Activated T-cell treated with anti-CD3 and anti-CD28 coated beads, Interleukin-2, amount 50 U/mL, for 4 hours (primary cell): ENCODE results near the gene TUBGCP6. TPM values are rescaled to one million over a fixed set of nuclear protein-coding genes. Genes with fewer than 3 reads are reported as not detected.

Source experiments
- ATAC-seq, 2 donors: fragments of 200-7000 bp; cut with Tn5 transposase; one replicate each; pipeline ENCODE4 v1.10.0; 2021
- DNase-seq: peaks from one replicate; pipeline ENCODE4 v3.0.0-alpha.2; 2020
- H3K27me3 Mint-ChIP-seq: one replicate; pipeline ENCODE4 v1.8.0; 2021; ENCODE audit warnings: low read depth, mixed read lengths
- H3K36me3 Mint-ChIP-seq: one replicate; pipeline ENCODE4 v1.8.0; 2022; ENCODE audit warnings: mixed read lengths; ENCODE audit not compliant: insufficient read depth
- H3K4me1 Mint-ChIP-seq: one replicate; pipeline ENCODE4 v1.8.0; 2021; ENCODE audit warnings: low read depth, mixed read lengths
- H3K4me3 Mint-ChIP-seq: one replicate; pipeline ENCODE4 v1.8.0; 2021; ENCODE audit warnings: mild to moderate bottlenecking, moderate library complexity, mixed read lengths
- H3K9me3 Mint-ChIP-seq: one replicate; pipeline ENCODE4 v1.8.0; 2021; ENCODE audit warnings: mixed read lengths
- total RNA-seq, 3 donors: library from RNA; stranded (reverse); gene quantifications; one replicate each; pipeline ENCODE4 v1.2.1, GENCODE V29; 2021

Gene TUBGCP6
- total RNA-seq, 3 donors from 2014 or later: 44.5 to 50.6 (median 48.3) TPM

DNA sequence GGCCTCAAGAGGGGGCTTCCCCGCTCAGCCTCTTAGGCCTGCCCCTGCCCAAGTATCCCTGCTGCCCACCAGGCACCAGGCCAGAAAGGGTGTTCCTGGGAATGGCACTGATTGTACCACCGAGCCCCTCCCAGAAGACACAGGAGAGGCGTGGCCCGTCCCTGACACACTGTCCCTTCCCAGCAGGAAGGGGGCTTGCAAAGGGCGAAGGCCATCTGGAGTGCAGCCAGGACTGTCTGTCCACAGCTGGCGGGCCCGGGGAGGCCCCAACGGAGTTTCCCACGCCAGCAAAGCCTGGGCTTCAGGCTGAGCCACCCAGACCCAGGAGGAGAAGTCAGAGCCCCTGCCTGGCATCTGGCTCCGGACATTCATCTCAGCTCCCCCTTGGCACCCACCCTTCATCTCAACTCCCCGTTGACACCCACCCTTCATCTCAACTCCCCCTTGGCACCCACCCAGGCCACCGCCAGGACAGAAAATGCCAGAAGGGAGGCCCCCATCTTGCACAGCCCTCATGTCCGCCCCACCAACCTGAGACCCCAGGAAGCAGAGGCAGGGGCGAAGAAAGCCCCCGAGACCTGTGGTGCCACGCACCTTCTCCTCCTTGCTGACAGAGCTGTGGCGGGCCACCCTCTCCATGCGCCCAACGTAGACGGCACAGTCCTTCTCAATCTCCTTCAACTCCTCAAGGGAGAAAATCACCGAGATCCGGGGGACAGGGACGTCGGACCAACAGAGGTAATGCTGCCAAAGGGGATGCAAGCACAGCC, 19.4 kb downstream of the TUBGCP6 start:
- no peaks in the 10 kb centered on the region for H3K27me3 Mint-ChIP-seq
- H3K36me3 Mint-ChIP-seq: peaks cover 25% of the 10 kb centered on the region
- H3K9me3 Mint-ChIP-seq: no peaks in the 10 kb centered on the region
- H3K4me3 Mint-ChIP-seq: no peak overlapping the region
- no peaks in the 10 kb centered on the region for H3K4me1 Mint-ChIP-seq
- ATAC-seq: no peak
- DNase-seq: no peak

DNA sequence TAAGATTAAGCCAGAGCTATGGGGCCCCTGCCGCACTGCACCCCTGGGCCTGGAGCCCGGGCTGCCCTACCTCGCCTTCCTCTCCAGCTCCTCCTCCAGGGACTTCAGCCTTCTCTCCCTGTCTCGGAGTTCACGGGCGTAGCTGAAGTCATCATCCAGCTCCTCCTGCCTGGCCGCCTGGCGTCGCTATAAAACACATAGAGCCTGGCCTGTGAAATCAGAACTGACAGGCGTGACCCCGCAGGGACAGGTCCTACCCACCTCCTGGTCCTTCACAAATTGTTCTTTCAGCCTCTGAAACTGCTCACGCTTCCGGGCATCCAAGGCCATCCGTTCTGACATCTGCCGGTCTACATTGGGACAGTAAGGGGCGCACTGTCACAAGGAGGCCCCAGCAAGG, 20.8 kb downstream of the TUBGCP6 start:
- DNase-seq (no peak), ATAC-seq (no peak)
- Mint-ChIP-seq H3K4me1 (no peaks in the 10 kb centered on the region), H3K4me3 (no peak overlapping the region), H3K9me3 (no peaks in the 10 kb centered on the region), H3K27me3 (no peaks in the 10 kb centered on the region), H3K36me3 (peaks cover 21% of the 10 kb centered on the region)

GRCh38 chr22:50222508-50222907, 22.3 kb downstream of the TUBGCP6 start:
- Mint-ChIP-seq H3K36me3 (peaks cover 21% of the 10 kb centered on the region), H3K27me3 (no peaks in the 10 kb centered on the region)

DNA sequence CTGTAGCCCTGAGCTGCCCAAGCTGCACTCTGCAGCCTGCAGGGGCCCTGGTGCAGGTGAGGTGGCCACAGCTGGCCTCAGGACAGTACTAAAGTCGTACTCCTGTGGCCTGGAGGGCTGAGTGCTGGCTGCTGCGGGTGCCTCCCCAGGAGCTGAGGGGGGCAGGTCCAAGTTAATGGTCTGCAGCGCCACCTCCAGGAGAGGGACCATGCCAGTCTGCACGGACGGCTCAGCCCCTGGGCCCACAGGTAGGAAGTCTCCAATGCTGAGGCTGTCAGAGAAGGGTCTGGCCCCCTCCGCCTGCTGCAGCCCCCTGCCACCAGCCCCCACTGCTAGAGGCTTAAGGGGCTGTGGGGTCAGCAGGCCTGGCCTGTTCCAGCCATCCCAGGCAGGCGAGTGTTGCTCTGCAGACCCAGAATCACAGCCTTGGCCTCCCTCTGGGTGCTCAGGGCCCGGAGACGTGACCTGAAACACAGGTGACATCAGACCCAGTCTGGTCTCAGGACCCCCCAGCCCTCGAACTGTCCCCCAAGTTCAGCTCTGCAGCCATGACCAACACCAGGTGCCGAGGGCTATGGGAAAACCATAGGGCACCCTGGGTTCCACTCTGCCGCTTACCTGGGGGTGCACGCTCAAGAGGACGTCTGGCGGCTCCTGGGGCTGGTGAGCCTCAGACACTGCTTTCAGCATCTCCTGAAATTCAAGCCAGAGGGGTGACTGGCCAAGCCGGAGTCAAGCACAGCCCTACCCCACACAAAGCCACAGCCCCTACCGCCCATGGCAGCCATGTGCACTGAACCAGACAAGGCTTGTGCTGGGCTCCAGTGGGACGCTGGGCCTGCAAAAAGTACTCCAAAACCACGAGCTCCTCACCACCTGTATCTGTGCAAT, 23.2 kb downstream of the TUBGCP6 start:
- no peak overlapping the region for H3K4me3 Mint-ChIP-seq
- no peaks in the 10 kb centered on the region for H3K9me3 Mint-ChIP-seq
- H3K27me3 Mint-ChIP-seq: no peaks in the 10 kb centered on the region
- peaks cover 21% of the 10 kb centered on the region for H3K36me3 Mint-ChIP-seq
- no peaks in the 10 kb centered on the region for H3K4me1 Mint-ChIP-seq
- DNase-seq (no peak), ATAC-seq (no peak)

More at GRCh38 chr22:50222508-50222907, 22.3 kb downstream of the TUBGCP6 start:
- DNase-seq: no peak
- no peaks in the 10 kb centered on the region for H3K9me3 Mint-ChIP-seq
- ATAC-seq: no peak
- no peak overlapping the region for H3K4me3 Mint-ChIP-seq
- no peaks in the 10 kb centered on the region for H3K4me1 Mint-ChIP-seq

DNA sequence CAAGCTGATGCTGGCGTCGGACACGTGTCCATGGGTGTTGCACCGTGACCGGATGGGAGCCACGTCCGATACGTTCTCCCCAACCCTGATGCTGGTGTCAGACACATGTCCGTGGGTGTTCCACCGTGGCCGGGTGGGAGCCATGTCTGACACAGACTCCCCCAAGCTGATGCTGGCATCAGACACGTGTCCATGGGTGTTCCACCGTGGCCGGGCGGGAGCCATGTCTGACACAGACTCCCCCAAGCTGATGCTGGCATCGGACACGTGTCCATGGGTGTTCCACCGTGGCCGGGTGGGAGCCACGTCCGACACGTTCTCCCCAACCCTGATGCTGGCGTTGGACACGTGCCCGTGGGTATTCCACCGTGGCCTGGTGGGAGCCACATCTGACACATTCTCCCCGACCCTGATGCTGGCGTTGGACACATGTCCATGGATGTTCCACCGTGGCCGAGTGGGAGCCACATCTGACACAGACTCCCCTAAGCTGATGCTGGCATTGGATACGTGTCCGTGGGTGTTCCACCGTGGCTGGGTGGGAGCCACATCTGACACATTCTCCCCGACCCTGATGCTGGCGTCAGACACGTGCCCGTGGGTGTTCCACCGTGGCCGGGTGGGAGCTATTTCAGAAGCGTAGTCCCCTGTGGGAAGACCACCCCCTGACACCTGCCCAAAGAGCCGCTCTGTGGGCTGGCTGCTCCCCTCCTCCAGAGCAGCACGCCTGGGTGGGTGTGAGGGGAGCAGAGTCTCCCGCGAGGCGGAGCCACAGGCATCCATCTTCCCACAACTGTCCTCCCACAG, 24.0 kb downstream of the TUBGCP6 start:
- no peak for ATAC-seq
- DNase-seq: no peak
- Mint-ChIP-seq H3K36me3 (peaks cover 23% of the 10 kb centered on the region), H3K4me3 (no peak overlapping the region), H3K9me3 (no peaks in the 10 kb centered on the region), H3K4me1 (no peaks in the 10 kb centered on the region), H3K27me3 (no peaks in the 10 kb centered on the region)

DNA sequence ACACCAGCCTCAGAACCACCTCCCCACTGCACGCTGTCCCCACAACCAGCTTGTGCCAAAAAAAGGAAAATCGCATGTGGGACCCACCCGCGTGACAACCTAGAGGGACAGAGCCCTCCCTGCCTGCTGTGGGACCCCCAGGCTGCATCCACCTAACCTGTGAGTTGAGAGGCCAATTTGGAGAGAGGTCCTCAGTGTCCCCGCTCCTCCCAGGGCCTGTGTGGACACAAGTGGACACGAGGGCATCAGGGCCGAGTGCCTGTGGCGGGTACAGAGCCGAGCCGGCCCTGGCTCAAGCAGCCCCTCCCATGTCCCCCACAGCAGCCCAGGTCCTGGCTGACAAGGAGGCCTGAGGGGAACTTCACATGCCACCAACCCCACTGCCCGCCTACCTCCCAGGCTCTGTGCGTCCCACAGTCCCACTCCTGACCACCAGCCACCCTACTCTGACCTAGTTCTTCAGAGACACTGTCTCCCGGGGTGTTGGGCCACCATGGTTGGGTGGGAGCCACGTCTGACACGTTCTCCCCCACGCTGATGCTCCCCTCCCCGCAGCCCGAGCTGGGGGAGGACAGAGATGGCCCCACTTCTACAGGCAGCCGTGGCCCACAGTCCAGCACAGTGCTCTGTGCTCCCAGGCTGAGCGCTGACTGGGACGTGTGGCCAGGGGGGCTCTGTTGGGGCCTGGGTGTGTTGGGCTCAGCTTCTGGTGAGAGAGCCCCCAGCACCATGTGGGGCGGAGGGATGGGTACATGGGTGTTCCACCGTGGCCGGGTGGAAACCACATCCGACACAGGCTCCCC, 24.8 kb downstream of the TUBGCP6 start:
- ATAC-seq (no peak), DNase-seq (no peak)
- H3K9me3 Mint-ChIP-seq: no peaks in the 10 kb centered on the region
- H3K4me1 Mint-ChIP-seq: no peaks in the 10 kb centered on the region
- peaks cover 23% of the 10 kb centered on the region for H3K36me3 Mint-ChIP-seq
- H3K27me3 Mint-ChIP-seq: no peaks in the 10 kb centered on the region
- no peak overlapping the region for H3K4me3 Mint-ChIP-seq

DNA sequence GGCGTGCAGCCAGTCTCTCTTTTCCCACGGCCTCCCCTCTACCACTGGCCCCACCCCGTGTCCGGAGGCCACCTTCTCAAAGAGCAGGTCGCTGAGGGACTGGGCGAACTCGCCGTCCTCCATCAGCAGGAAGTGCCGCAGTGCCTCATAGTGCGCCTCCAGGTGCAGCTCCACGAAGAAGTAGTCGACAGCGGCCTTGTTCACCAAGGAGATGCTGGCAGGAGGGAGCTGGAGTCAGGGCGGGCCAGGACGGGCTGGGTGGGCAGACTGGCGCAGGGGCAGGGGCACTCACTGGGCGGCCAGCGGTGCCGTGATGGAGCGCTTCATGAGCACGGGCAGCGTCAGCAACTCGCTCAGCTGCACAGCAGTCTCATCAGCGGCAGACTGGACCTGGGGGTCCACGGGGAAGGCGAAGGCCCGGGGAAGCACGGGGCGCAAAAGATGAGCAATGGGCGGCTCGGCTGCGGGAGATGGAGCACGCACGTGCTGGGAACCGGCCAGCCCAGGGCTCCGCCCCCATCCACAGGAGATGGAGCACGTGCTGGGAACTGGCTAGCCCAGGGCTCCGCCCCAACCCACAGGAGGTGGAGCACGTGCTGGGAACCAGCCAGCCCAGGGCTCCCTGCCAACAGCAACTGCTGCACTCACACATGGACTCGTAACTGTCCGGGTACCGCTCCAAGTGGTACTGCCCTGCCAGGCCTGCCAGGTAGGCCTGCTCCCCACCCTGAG, 25.7 kb downstream of the TUBGCP6 start:
- H3K4me3 Mint-ChIP-seq: no peak overlapping the region
- DNase-seq (no peak), ATAC-seq (no peak)
- peaks cover 26% of the 10 kb centered on the region for H3K36me3 Mint-ChIP-seq
- H3K27me3 Mint-ChIP-seq: no peaks in the 10 kb centered on the region
- H3K9me3 Mint-ChIP-seq: no peaks in the 10 kb centered on the region
- peaks cover 4% of the 10 kb centered on the region for H3K4me1 Mint-ChIP-seq

DNA sequence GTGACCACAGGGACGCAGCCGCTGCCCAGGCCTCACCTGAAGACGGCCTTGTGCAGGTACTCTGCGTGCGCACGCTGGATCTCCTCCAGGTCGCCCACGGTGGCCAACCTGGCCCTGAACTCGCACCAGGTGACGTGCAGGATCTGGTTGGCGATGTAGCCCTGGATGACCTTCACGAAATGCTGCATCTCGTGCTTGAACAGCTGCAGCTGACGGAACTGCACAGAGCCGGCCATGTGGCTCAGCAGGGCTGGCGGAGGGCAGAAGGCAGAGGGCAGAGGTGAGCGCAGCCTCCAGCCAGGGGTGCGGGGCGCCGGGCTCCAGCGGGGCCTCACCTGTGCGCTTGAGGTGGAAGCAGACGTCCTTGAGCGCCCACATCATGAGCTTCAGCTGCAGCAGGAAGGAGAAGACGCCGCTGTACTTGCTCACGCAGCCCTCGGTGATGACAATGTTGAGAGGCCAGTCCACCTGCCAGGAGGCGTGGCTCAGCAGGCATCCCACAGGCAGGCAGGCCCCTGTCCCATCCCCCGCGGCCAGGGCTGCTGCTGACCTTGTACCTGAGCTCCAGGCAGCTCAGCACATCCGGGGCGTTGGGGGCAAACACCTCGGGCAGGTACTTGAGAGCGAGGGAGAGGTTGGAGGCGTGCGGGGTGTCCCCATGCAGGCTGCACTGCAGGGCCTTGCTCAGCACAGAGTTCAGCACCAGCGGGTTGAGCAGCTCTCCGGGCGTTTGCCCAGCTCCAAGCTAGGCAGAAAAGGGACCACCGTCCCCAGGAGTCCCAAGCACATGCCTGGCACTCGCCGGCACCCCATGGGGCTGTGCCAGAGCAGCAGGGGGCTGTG, 26.4 kb downstream of the TUBGCP6 start:
- ATAC-seq (no peak), DNase-seq (no peak)
- Mint-ChIP-seq H3K36me3 (peaks cover 25% of the 10 kb centered on the region), H3K4me1 (peaks cover 4% of the 10 kb centered on the region), H3K27me3 (no peaks in the 10 kb centered on the region), H3K4me3 (no peak overlapping the region), H3K9me3 (no peaks in the 10 kb centered on the region)

GRCh38 chr22:50217543-50218152, 27.2 kb downstream of the TUBGCP6 start:
- DNase-seq (no peak), ATAC-seq (no peak)
- H3K9me3 Mint-ChIP-seq: no peaks in the 10 kb centered on the region
- no peak overlapping the region for H3K4me3 Mint-ChIP-seq
- H3K27me3 Mint-ChIP-seq: no peaks in the 10 kb centered on the region
- H3K4me1 Mint-ChIP-seq: peaks cover 7% of the 10 kb centered on the region
- peaks cover 23% of the 10 kb centered on the region for H3K36me3 Mint-ChIP-seq

DNA sequence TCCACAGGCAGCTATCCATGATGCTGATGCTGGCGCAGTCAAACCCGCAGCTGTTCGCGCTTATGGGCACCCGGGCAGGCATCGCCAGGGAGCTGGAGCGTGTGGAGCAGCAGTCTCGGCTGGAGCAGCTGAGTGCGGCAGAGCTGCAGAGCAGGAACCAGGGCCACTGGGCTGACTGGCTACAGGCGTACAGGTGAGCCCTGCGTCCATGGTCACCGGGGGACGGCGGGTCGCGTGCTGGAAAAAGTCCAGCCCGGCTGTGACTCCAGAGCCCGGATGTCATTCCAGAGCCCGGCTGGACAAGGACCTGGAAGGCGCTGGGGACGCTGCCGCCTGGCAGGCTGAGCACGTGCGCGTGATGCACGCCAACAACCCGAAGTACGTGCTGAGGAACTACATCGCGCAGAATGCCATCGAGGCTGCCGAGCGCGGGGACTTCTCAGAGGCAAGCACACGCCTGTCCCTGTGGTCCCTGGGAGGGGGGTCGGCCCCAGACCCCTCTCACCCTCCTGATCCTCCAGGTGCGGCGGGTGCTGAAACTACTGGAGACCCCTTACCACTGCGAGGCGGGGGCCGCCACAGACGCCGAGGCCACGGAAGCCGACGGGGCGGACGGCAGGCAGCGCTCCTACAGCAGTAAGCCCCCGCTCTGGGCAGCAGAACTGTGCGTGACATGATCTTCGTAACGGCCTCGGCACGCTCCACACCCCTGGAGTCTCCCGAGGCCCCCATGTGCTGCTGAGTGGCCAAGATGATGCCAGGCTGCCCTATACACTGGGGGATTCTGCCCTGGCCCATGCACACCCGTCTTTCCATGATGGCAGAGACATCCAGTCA, 27.9 kb downstream of the TUBGCP6 start:
- H3K9me3 Mint-ChIP-seq: no peaks in the 10 kb centered on the region
- peaks cover 25% of the 10 kb centered on the region for H3K36me3 Mint-ChIP-seq
- no peaks in the 10 kb centered on the region for H3K27me3 Mint-ChIP-seq
- H3K4me3 Mint-ChIP-seq: no peak overlapping the region
- no peak for DNase-seq
- peak in 1 of 2 donors; percentile 16 for ATAC-seq
- peaks cover 10% of the 10 kb centered on the region for H3K4me1 Mint-ChIP-seq

DNA sequence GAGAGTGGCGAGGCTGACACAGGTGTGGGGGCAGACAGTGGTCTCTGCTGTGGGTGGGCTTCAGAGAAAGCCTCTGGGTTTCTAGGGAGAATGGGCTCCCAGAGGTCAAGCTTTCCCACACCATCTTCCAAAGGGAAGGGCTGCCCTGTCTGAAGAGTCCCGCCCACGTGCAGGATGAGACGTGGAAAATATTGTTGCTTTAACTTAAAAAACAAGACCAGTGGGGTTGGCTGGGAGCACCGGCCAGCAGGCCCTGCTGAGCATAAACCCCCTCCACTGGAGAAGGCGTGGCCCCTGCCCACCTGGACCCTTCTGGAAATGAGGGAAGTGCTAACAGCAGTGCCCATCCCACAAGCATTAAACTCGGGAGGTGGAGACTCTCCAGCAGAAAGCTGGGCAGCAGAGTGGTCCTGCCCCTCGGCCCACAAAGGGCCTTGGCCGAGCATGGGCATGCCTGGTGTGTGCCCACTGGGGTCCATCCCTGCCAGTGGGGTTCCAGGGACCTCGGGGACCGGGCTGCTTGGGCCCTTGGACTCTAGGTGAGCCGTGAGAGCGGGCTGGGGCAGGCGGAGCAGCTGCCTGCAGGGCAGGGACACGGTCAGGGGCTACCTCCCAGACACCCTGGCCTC, 28.7 kb downstream of the TUBGCP6 start:
- H3K27me3 Mint-ChIP-seq: no peaks in the 10 kb centered on the region
- ATAC-seq: no peak
- H3K36me3 Mint-ChIP-seq: peaks cover 27% of the 10 kb centered on the region
- H3K9me3 Mint-ChIP-seq: no peaks in the 10 kb centered on the region
- no peak for DNase-seq
- H3K4me1 Mint-ChIP-seq: peaks cover 11% of the 10 kb centered on the region
- H3K4me3 Mint-ChIP-seq: no peak overlapping the region
